A204.1 (cell line): ENCODE results near the gene ZNF462.
"Not testable (repeated sequence)": the region's sequence is repeated elsewhere in the genome, so short reads cannot be mapped to it uniquely, and the experiment has no call there.

Source experiments
- FAIRE-seq: peaks from 2 replicates; lab custom pipeline; 2012; peaks lifted over from hg19 to GRCh38; lab: Jason Lieb, UNC

Gene ZNF462

GRCh38 chr9:106963684-106964083, 100.7 kb downstream of the ZNF462 start:
- no peak for FAIRE-seq

GRCh38 chr9:106964329-106964728, 101.4 kb downstream of the ZNF462 start:
- no peak for FAIRE-seq

GRCh38 chr9:106964822-106965525, 102.0 kb downstream of the ZNF462 start:
- no peak for FAIRE-seq

- FAIRE-seq: no peak
These were observed 103.5 kb downstream of the ZNF462 start for GRCh38 chr9:106966481-106966880.

GRCh38 chr9:106969696-106970095, 106.7 kb downstream of the ZNF462 start:
- no peak for FAIRE-seq

- FAIRE-seq: no peak
These were observed 107.4 kb downstream of the ZNF462 start for GRCh38 chr9:106970219-106970975.

- no peak for FAIRE-seq
These were observed 108.1 kb downstream of the ZNF462 start for GRCh38 chr9:106970976-106971457.

- FAIRE-seq: no peak
These were observed 109.1 kb downstream of the ZNF462 start for GRCh38 chr9:106972082-106972481.

- no peak for FAIRE-seq
These were observed 111.4 kb downstream of the ZNF462 start for GRCh38 chr9:106974341-106974740.

GRCh38 chr9:106976772-106977171, 113.8 kb downstream of the ZNF462 start:
- no peak for FAIRE-seq

GRCh38 chr9:106980551-106981101, 117.7 kb downstream of the ZNF462 start:
- FAIRE-seq: no peak

- no peak for FAIRE-seq
These were observed 118.7 kb downstream of the ZNF462 start for GRCh38 chr9:106981396-106982287.

- FAIRE-seq: no peak
These were observed 119.7 kb downstream of the ZNF462 start for GRCh38 chr9:106982636-106983035.

GRCh38 chr9:106983346-106983745, 120.4 kb downstream of the ZNF462 start:
- FAIRE-seq: no peak

- not testable (repeated sequence) for FAIRE-seq
These were observed 126.9 kb downstream of the ZNF462 start for GRCh38 chr9:106989904-106990303.

- no peak for FAIRE-seq
These were observed 129.2 kb downstream of the ZNF462 start for GRCh38 chr9:106992186-106992585.

GRCh38 chr9:106993603-106994002, 130.6 kb downstream of the ZNF462 start:
- FAIRE-seq: no peak

- FAIRE-seq: no peak
These were observed 131.5 kb downstream of the ZNF462 start for GRCh38 chr9:106994463-106994862.

GRCh38 chr9:107000218-107000617, 137.3 kb downstream of the ZNF462 start:
- no peak for FAIRE-seq

- FAIRE-seq: no peak
These were observed 142.2 kb downstream of the ZNF462 start for GRCh38 chr9:107005201-107005600.

GRCh38 chr9:107007402-107007801, 144.4 kb downstream of the ZNF462 start:
- no peak for FAIRE-seq

- no peak for FAIRE-seq
These were observed 145.0 kb downstream of the ZNF462 start for GRCh38 chr9:107008011-107008410.
